Measurements from ENCODE around the gene SUN5.
A peak's percentile ranks its signal among the peaks of the same experiment; 100 is the strongest.
"Not testable (repeated sequence)": the region's sequence is repeated elsewhere in the genome, so short reads cannot be mapped to it uniquely, and the experiment has no call there.

The SUN5 gene

DNA sequence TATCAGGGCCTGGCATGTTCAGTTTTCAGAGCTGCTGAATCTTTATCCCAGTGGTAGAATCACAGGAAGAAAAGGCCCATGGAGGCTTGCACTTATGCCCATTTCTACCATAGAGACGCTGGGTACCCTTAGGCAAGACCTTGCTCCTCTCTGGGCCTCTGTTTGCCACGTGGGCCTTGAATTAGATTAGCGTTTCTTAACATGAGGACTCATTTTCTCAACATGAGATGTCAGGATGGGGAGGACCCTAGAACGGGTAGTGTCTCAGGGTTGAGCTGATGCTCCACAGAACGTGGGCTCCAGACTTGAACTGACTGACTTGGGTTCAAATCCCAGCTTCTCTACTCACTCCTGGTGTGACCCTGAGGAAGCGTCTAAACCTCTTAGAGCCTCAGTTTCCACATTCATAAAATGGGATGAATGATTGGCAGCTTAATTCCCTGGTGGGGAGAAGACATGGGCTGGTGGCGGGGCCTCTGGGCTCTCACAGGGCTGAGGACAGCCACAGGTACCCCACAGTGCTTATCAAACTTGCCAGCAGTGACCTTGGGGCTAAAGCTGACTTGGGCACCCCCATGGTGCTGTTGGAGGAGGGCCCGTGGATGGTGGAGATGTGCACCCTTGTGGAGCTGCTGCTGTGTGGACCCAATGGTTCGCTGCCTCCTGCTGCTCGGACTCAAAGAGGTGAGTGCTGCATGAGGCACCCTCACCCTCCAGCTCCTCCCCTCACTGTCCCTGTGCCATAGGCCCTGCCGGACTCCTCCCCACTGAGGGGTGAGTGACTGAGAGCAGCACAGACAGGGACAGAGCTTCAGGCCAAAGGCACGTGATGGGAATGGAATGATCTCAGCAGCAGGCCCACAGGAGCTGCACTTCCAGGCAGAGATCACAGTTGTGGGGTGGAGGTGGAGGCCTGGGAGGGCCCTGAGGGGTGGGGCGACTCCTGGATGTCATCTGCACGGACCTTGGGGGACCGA lies 28.2 kb downstream of the SUN5 start:
- DNase-seq = no peak

DNA sequence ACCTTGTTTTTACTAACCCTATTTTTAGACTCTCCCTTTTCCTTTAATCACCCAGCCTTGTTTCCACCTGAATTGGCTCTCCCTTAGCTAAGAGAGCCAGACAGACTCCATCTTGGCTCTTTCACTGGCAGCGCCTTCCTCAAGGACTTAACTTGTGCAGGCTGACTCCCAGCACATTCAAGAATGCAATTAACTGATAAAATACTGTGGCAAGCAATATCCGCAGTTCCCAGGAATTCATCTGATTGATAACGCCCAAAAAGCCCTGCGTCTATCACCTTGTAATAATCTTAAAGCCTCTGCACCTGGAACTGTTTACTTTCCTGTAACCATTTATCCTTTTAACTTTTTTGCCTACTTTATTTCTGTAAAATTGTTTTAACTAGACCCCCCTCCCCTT lies 29.1 kb downstream of the SUN5 start:
- not testable (repeated sequence) for DNase-seq

- not testable (repeated sequence) for DNase-seq
Measured at GRCh38 chr20:32974204-32975064, 29.8 kb downstream of the SUN5 start.

DNA sequence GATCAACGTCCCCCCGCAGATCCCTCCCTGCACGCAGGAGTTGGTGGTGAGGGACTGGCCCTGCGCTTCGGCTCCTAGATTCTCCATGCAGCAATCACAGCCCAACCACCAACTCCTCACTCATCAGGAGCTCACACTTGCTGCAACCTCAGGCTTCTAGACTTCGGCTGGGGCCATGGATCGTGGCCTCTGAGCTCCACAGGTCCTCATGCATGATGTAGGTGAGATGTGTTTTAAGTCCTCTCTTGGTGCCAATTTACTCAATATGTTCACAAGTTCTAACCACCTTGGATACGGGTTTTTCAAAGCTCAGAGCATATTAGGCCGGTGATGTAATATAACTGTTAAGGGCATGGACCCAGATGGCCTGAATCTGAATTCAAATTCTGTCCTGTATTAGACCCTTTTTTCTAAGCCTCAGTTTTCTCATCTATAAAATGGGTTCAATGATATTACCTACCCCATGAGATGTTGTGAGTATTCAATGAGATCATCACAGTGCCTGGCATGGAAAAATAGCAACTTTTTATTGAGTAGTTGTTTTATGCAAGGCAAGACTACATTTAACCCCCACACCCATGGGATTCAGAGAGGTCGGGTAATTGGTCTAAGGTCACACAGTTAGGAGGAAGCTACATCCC lies 31.0 kb downstream of the SUN5 start:
- DNase-seq = peak in 2 of 5 experiments; percentile 10 to 53

DNA sequence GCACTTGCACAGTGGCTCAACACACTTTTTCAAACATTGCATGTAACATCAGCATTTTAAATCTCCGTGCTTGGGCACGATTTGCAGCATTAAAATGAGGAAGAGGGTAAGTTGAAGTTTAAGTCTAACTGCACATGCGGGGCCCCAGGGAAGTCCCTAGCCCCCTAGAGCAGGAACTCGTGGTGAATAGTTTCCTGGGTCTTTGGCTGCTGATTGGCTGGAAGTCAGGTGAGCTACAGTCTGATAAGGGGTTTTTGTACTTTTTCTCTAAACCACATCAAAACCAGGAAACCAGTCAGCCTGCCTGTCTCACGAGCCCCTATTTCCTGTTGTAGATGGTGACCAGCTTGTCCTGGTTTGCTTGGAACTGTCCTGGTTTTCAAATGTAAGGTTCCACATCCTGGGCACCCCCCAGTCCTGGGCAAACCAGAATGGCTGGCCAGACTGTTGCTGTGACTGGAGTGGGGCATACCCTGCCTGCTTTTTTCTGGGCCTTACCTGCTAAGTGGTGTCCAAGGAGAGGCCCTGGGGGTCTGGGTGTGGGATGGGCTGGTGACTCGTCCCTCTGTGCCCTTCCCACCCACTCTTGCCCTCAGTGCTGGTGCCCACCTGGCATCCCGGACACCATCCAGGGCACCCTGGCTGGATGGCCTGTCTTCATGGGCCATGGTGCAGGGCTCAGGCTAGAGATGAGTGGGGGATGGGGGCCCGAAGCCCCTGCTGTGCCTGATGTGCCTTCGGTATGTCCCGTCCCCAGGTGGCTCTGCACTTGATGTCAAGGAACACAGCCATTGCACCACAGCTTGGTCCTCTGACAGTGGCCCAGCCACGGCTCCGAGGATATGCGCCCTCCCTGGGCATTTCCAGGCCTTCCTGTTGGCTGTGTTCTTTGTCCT lies 31.8 kb downstream of the SUN5 start:
- peak; percentile 44 to 99 (median 78) for DNase-seq

DNA sequence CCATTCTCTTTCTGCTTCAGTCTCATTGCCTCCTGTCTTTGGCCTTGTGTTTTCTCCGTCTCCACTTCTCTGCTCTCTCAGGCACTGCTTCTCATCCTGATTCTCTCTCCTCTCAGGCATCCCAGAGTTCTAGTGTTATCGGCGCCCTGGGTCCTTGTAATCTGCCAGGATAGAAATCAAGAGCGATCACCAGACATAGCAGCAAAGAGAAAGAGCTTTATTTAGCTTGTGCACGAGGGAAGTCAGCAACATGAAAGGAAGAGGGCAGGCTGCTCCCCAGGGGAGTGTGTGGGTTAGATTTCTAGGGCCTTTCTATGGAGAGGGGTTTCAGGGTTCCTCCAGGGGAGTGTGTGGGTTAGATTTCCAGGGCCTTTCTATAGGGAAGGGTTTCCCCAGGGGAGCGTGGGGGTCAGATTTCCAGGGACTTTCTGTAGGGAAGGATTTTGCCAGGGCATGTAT lies 32.5 kb downstream of the SUN5 start:
- peak in 1 of 5 experiments; percentile 70 for DNase-seq

DNA sequence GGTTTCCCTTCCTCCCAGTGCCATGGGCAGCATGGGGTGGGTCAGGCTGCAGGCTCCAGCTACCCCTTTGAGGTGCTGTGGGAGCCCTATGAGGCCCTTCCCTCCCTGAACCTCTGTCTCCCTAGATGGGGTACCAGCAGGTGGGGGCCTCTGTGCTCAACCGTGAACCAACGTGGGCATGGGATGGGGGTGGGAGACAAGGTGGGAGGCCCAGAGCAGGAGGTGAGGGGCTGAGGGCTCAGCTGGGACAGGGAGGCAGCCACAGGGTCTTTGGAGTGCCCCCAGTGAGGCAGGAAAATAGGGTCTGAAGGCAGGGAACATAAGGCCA lies 33.3 kb downstream of the SUN5 start:
- DNase-seq = no peak

DNA sequence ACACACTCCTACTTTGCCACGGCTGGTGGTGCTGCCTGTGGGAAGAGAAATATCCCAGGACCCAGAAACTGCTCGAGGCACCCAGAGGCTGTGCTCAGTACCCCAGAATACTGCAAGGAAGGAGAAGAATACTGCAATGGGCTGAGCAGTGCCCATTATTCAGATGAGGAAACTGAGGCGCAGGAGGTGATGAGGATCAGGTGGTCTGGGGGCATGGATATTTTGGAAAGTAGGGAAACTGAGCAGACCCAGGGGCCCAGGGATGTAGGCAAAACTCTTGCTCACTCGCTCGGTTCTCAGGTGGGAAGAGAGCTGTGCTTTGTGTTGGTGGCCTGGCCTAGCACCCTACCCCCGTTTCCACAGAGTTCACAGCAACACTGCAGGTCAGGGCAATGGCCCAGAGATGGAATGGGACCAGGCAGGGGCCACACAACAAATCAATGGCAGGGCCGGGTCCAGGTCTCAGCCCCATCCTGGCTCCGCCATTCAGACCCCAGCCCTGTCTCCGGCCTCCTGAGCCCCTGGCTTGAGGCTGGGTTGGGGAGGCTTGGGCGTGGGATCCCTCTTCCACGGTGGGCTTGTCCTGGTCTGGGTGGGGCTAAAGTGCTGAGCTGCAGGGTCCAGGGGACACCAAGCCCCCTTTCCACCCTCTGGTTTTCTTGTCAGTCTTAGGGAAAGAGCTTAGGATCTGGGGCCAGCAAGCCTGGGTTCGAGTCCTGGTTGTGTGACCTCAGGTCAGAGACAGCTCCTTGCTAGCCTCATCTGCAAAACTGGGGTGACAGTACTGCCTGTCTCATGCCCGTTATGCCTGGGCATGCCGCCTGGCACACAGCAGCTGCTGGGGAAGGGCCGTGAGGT lies 33.9 kb downstream of the SUN5 start:
- no peak for DNase-seq

DNA sequence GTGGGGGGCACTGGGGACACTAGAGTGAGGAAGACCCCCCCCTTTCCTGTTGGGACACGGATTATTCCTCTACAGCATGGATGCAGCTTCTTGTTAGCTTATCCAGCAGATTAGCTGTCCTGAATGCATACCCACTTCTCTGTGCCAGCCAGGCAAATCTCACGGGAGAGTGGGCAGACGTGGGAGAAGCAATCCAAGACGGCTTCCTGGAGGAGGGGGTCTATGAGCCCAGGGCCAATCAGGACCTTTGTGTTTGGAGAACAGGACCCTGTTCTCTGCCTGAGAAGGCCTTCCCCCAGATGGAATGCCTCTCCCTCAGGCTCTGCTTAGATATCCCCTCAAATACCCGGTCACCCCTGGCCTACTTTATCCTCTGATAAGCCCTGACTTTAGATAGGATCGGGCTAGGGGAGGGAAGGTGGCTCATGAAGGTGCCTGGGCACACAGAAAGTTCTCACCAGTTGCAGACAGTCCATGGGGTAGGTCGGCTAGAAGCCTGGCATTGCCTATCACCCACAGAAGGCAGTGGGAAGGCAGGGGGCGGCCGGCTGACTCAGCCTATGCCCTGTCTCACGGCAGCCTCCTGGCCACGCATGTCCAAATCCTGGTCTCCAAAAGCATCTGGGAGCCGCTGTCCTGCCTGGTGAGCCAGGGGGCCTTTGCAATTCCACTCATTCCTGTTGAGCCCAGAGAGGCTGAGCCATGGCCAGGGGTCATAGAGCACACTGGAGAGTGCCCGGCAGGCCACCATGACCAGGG lies 34.7 kb downstream of the SUN5 start:
- no peak for DNase-seq

DNA sequence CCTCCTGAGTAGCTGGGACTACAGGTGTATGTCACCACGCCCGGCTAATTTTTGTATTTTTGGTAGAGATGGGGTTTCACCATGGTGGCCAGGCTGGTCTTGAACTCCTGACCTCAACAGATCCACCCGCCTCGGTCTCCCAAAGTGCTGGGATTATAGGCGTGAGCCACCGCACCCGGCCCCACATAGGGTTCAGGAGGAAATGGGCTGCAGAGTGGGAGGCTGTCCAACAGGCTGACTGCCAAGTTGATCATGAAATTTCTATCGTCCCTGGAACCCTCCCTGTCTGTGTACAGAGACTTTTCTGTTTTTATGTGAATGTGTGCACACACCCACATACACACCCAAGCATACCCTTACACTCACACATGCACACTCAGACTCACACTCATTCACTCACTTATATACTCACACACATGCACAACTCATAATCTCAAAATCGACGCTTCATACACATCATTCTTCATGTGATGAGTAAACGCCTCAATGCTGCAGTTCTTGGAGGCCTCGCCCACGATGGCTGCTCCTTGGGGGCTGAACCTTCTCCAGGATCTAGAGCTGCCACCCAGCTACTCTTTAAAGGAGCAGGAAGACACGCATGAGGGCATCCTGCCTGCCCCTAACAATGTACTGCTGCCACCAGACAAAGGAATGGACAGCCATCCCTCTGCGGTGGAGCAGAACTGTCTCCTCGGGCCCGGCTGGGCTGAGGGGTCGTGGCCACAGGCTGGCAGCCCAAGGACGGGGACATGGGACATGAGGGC lies 35.6 kb downstream of the SUN5 start:
- peak in 2 of 5 experiments; percentile 33 to 71 for DNase-seq

- DNase-seq = peak in 3 of 5 experiments; percentile 34 to 87 (median 86)
Measured at GRCh38 chr20:32967961-32968457, 36.2 kb downstream of the SUN5 start.

- peak in 3 of 5 experiments; percentile 38 to 95 (median 82) for DNase-seq
Measured at GRCh38 chr20:32966881-32967781, 37.1 kb downstream of the SUN5 start.

DNA sequence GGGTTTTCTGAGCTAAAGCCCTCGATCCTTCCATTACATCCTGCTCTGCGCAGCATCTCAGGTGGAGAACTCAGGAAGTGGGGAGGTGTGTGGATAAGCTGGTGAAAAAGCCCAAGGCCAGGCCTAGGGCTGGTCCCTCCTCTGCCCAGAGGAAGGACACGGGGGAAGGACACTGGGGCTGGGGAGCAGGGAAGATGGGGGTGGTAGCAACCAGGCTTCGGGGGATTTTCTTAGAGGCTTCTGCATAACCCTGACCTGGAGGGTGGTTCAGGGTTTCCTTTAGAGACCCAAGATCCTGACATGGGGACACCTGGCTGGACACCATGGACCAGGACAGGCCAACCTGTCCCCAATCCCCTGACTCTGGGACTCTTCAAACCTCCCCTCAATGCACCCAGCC lies 37.9 kb downstream of the SUN5 start:
- no peak for DNase-seq

GRCh38 chr20:32965581-32966373 lies 38.5 kb downstream of the SUN5 start:
- DNase-seq = peak in 2 of 5 experiments; percentile 52 to 77

DNA sequence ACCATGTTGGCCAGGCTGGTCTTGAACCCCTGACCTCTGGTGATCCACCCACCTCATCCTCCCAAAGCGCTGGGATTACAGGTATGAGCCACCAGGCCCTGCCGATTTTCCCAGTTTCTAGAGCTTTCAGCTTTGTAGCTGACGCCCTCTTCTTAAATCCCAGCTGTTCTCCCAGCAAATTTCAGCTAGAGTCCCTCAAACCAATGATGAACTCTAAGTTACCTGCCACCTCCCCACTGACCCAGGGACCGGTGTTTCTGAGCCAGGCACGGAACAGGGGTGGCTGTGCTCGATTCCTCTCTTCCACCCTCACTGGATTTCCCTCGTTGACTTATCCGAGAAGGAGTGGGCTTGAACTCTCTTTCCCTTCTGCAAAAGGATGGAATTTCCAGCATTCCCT lies 39.1 kb downstream of the SUN5 start:
- DNase-seq = no peak

DNA sequence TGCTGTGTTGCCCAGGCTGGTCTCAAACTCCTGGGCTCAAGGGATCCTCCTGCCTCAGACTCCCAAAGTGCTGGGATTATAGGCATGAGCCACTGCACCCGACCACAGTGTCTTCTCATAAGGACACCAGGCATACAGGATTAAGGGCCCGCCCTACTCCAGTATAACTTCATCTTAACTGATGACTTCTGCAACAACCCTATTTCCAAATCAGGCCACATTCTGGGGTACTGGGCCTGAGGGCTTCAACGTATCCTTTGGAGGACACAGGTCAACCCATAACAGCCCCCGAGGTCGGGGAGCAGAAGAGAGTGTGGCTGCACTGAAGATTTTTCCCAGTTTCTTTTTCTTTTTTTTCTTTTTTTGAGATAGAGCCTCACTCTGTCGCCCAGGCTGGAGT lies 39.7 kb downstream of the SUN5 start:
- DNase-seq = no peak

GRCh38 chr20:32963176-32963575 lies 41.1 kb downstream of the SUN5 start:
- DNase-seq = no peak
